ENCODE measurements around the gene KRT23.

- TF ChIP-seq EP300 (conservative IDR thresholded peaks at IDR 0.05; ENCODE audit: poor library complexity, severe bottlenecking) = no peak
- TF ChIP-seq, protein P1, sequence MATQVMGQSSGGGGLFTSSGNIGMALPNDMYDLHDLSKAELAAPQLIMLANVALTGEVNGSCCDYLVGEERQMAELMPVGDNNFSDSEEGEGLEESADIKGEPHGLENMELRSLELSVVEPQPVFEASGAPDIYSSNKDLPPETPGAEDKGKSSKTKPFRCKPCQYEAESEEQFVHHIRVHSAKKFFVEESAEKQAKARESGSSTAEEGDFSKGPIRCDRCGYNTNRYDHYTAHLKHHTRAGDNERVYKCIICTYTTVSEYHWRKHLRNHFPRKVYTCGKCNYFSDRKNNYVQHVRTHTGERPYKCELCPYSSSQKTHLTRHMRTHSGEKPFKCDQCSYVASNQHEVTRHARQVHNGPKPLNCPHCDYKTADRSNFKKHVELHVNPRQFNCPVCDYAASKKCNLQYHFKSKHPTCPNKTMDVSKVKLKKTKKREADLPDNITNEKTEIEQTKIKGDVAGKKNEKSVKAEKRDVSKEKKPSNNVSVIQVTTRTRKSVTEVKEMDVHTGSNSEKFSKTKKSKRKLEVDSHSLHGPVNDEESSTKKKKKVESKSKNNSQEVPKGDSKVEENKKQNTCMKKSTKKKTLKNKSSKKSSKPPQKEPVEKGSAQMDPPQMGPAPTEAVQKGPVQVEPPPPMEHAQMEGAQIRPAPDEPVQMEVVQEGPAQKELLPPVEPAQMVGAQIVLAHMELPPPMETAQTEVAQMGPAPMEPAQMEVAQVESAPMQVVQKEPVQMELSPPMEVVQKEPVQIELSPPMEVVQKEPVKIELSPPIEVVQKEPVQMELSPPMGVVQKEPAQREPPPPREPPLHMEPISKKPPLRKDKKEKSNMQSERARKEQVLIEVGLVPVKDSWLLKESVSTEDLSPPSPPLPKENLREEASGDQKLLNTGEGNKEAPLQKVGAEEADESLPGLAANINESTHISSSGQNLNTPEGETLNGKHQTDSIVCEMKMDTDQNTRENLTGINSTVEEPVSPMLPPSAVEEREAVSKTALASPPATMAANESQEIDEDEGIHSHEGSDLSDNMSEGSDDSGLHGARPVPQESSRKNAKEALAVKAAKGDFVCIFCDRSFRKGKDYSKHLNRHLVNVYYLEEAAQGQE (IDR thresholded peaks at IDR 0.05; ENCODE audit: borderline replicate concordance) = no peak
- no peak for TF ChIP-seq CTCF (IDR thresholded peaks at IDR 0.05; ENCODE audit: poor library complexity, severe bottlenecking)
- TF ChIP-seq POLR2AphosphoS5 (IDR thresholded peaks at IDR 0.05) = no peak
- no peak for TF ChIP-seq TAF1 (IDR thresholded peaks at IDR 0.05; ENCODE audit: low read depth)
Measured at GRCh38 chr17:40975516-40975915, 38.1 kb upstream of the KRT23 start.

Measured in neural cell (in vitro differentiated cells).